ENCODE measurements around the gene CRACR2A. TPM values are rescaled to one million over a fixed set of nuclear protein-coding genes. Genes with fewer than 3 reads are reported as not detected.

CRACR2A gene
- total and polyA plus RNA-seq, 2 of the 8 experiments (the other 6 are each of a cell fraction or from before 2014, with no cell fraction given) = 0.85 to 3.2 TPM

- Histone ChIP-seq H2BK20ac (ENCODE audit: low read length) (no peak overlapping the region), H3K23ac (ENCODE audit: insufficient read length) (no peak overlapping the region), H4K20me1 (replicated peaks in 1 of 2; ENCODE audit: control insufficient read depth in 1 of 2, insufficient read depth in 2 of 2, low read length in 2 of 2) (no peaks in the 10 kb centered on the region), H3K18ac (ENCODE audit: extremely low read depth, low read length) (no peak overlapping the region), H3K4ac (replicated peaks; ENCODE audit: insufficient read length, low read depth, low read length) (no peak overlapping the region), H2BK5ac (ENCODE audit: low read depth, low read length) (no peak overlapping the region; the same call in none of the 2 replicates), H3K23me2 (ENCODE audit: low read depth, low read length) (no peaks in the 10 kb centered on the region; the same call in 1 of the 2 replicates), H3K4me3 (ENCODE audit: extremely low read depth in 1 of 4, insufficient read depth in 2 of 4, low read depth in 3 of 4, low read length in 4 of 4) (no peak overlapping the region), H2BK12ac (ENCODE audit: low read depth, low read length) (no peak overlapping the region), H3K56ac (replicated peaks; ENCODE audit: insufficient read length, low read depth, low read length) (no peak overlapping the region), H4K91ac (replicated peaks; ENCODE audit: insufficient read length, low read length) (no peak overlapping the region), H2AK5ac (ENCODE audit: low read depth, low read length) (no peak overlapping the region; the same call in 1 of the 2 replicates), H2BK15ac (ENCODE audit: low read length) (no peak overlapping the region), H3K4me1 (replicated peaks in 1 of 4; ENCODE audit: control insufficient read depth in 3 of 4, insufficient read depth in 4 of 4, low read length in 3 of 4) (0 out of 7 replicates have a peak, but pooled peaks cover 0 to 2% (median 0%) of the 10 kb centered on the region in 4 experiments), H3K9me3 (ENCODE audit: insufficient read depth in 2 of 2, low read depth in 1 of 2, low read length in 1 of 2) (no peaks in the 10 kb centered on the region), H2BK120ac (replicated peaks; ENCODE audit: low read depth, low read length) (no peak overlapping the region), H3K79me2 (ENCODE audit: control insufficient read depth in 1 of 2, insufficient read depth in 2 of 2, low read length in 2 of 2) (no peaks in the 10 kb centered on the region), H4K5ac (ENCODE audit: insufficient read length, low read depth, low read length) (no peak overlapping the region), H2AFZ (ENCODE audit: low read length) (no peak overlapping the region), H4K8ac (ENCODE audit: extremely low read depth, insufficient read depth, low read length) (no peak overlapping the region), H3K4me2 (ENCODE audit: insufficient read depth in 1 of 2, low read depth in 2 of 2, low read length in 2 of 2) (no peak overlapping the region), H3K14ac (ENCODE audit: insufficient read length) (no peak overlapping the region), H3K79me1 (ENCODE audit: low read depth, low read length) (no peaks in the 10 kb centered on the region), H3K36me3 (ENCODE audit: control insufficient read depth in 2 of 4, insufficient read depth in 4 of 4, low read length in 3 of 4) (no peaks in the 10 kb centered on the region), H3K27ac (ENCODE audit: low read depth, low read length) (no peak overlapping the region), H3K27me3 (replicated peaks in 1 of 4; ENCODE audit: control insufficient read depth in 3 of 4, extremely low read depth in 1 of 4, insufficient read depth in 3 of 4, low read length in 3 of 4) (no peaks in the 10 kb centered on the region), H3K9ac (replicated peaks in 1 of 4; ENCODE audit: extremely low read depth in 1 of 4, low read depth in 3 of 4, low read length in 3 of 4) (no peak overlapping the region)
- ChIA-PET CTCF (ENCODE audit: partially characterized antibody) (interaction anchor here (0.8 to 5.9 kb wide), 21 partner anchors 8 to 368 kb away, joined by 3 to 39 read pairs (median 4); no protein-coding TSS in a partner anchor), POLR2A (ENCODE audit: partially characterized antibody) (no interaction called here)
- TF ChIP-seq RFX5 (IDR thresholded peaks at IDR 0.05; ENCODE audit: borderline replicate concordance, low read depth, low read length) = no peak
- no peak for TF ChIP-seq CREB1 (IDR thresholded peaks at IDR 0.05)
- WGBS, 2 experiments (ENCODE audit: extremely low coverage in 1 of 2, insufficient coverage in 1 of 2, insufficient read length in 1 of 2, insufficient replicate concordance in 2 of 2, low coverage in 1 of 2, low lambda C conversion rate in 2 of 2, missing lambda C conversion rate in 1 of 2) = 85% methylated on average over 5 of the region's 5 CpGs; no CpG with 5 or more reads in 1 of the 2 experiments
- no peak for FAIRE-seq
- no peak for DNase-seq (ENCODE audit: low read depth in 1 of 2, low spot score in 2 of 2)
Observed at GRCh38 chr12:3668479-3669165, 84.3 kb downstream of the CRACR2A start.
